C4-2B (cell line): ENCODE measurements around the gene KLHL21.

Experiments
- ZFX ChIP-seq: fragments of 450-650 bp; IDR thresholded peaks from 2 replicates; pipeline ENCODE4 v1.6.1; 2017
- TF ChIP-seq, protein P1 (sequence below): fragments of 450-650 bp; conservative IDR thresholded peaks from 2 replicates; pipeline ENCODE4 v1.5.1; 2017; ENCODE audit warnings: mild to moderate bottlenecking

DNA sequence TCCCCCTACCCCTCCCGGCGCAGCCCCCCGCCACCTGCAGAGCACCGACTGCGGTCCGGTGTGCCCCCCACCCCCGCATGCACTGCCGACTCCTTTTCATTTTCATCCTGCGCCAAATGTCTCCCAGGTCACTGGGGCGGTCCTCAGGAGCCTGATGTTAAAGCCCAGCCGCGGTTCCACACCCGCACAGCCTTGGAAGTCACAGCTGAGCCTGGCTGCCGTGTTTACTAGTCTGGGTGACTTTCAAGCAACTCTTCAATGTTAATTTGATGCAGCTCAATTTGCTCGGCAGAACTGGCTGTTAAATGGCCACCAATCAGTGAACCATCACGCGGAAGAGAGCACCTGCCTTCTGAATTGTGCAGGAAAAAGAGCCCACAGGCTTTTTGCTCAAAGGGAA, 49.2 kb upstream of the KLHL21 start:
- TF ChIP-seq, protein P1, sequence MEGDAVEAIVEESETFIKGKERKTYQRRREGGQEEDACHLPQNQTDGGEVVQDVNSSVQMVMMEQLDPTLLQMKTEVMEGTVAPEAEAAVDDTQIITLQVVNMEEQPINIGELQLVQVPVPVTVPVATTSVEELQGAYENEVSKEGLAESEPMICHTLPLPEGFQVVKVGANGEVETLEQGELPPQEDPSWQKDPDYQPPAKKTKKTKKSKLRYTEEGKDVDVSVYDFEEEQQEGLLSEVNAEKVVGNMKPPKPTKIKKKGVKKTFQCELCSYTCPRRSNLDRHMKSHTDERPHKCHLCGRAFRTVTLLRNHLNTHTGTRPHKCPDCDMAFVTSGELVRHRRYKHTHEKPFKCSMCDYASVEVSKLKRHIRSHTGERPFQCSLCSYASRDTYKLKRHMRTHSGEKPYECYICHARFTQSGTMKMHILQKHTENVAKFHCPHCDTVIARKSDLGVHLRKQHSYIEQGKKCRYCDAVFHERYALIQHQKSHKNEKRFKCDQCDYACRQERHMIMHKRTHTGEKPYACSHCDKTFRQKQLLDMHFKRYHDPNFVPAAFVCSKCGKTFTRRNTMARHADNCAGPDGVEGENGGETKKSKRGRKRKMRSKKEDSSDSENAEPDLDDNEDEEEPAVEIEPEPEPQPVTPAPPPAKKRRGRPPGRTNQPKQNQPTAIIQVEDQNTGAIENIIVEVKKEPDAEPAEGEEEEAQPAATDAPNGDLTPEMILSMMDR = no peak
- TF ChIP-seq ZFX = no peak
